Measurements from ENCODE around the gene TIAM2.

The TIAM2 gene

GRCh38 chr6:155129744-155130143 lies 134.6 kb downstream of the TIAM2 start:
- DNase-seq (ENCODE audit: low read depth in 2 of 2): no peak

- no peak for DNase-seq (ENCODE audit: low read depth in 2 of 2)
These were observed 135.2 kb downstream of the TIAM2 start for GRCh38 chr6:155130161-155130853.

DNA sequence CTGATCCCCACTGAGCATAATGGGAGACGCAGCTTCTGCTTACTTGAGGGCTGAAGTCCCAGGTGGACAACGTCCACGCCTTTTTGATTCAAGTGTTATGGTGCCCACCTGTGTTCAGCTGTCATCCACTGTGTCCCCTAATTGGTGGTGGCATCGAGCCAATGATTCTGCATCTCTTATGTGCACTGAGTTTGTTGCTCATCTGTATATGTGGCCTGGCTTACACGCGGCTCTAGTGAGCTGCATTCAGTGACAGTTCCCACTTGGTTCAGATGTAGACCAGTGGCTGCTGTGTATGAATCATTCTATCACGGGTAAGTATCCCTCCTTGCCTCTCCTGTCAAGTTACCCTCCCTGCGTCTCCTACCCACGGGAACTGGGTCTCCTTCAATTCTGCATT lies 137.5 kb downstream of the TIAM2 start:
- no peak for DNase-seq (ENCODE audit: low read depth in 2 of 2)

DNA sequence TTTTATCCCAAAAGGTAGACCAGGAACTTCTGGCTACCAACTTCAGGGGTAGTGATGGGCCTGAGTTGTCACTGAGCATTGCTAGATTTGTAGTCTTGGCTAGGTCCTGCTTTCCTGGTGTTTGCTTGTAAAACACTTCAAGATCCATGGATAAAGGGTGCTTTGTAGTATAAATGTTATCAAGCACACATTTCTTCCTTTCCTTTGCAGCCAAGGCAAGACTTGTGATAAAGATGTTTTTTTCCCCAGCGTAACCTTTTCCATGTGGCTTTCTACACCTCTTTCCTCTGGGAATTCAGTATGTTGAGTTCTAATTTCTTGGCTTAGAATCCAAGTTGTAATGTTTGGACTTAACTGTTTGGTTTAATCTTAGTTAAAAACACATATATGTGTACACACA lies 145.9 kb downstream of the TIAM2 start:
- no peak for DNase-seq (ENCODE audit: low read depth in 2 of 2)

DNA sequence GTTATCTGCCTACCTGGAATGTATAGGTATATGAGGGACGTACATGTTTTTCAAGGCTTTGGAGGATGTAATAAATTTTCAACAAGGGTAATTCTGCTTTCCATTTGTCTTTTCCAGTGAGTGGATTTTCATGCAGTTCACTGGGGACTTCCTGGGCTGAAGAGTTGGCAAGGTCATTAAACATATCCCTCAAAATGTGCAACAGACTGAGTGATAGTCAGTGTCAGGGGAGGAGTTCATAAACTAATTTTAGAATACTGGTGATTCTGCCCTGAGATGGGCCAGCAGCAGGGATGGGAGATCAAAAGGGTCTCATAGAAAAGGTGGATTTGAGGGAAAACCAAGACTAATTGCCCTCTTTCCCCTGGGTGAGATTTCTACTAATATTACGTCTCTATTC lies 146.4 kb downstream of the TIAM2 start:
- no peak for DNase-seq (ENCODE audit: low read depth in 2 of 2)

DNA sequence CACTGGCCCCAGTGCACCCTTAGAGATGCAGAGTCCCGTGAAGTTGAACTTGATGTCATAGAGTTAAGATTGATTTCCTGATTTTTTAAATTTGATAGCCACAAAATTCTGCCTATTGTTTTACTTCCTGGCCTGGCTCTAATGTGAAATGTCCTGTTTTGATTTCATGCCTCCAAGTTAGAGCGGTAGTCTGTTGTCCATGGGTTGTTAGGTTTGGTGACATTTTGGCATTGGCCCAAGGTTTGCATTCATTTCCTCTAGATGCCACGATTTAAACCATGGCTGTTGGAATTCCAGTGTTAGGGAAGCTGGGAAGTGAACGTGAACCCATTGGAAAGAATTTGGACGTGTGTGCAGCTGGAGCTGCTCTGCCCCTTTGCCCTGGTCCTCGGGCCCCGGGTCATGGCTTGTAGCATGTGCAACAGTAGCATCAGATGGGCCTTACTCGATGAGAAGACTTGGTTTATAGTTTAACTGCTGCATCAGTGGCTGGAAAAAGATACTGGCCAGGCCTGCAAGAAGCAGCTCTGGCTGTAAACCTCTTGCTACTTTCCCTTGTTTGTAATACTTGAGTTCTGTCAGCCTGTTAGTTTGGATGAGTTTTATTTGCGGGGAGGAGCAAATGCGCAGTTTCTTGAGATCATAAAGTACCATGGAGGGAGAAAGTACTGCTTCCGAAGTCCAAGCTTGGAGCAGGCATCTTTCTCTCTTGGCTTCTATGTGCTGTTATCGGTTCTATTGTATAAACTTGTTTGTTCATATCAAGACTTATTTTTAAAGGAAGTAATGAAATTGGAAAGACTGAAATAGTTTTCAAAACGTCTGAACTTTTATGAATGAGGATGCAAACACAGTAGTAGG lies 147.3 kb downstream of the TIAM2 start:
- no peak for DNase-seq (ENCODE audit: low read depth in 2 of 2)

DNA sequence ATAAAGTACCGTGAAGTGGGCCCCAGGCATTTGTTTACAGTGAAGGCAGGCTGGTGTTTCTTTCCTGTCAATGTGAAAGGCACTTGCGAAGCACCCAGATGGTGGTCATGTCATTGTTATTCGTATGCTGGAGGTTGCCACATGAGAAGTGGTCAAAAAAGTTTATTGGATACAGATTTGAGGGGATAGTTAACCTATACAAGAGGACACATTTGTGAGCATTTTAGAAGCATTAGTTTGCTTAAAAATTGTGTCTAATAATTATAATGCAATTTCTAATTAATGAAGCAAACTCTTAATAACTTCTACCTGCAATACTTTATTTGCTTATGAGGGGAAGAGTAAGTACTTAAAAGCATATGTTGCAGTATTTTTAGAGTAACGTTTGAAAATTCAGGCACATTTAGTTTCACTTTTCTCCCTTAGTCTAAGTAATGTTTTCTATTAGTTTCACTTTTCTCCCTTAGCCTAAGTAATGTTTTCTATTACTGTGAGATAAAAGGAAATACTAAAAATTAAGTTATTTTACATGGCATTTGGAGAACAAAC lies 148.0 kb downstream of the TIAM2 start:
- DNase-seq (ENCODE audit: low read depth in 2 of 2): no peak

- DNase-seq (ENCODE audit: low read depth in 2 of 2): no peak
These were observed 148.5 kb downstream of the TIAM2 start for GRCh38 chr6:155143578-155144106.

DNA sequence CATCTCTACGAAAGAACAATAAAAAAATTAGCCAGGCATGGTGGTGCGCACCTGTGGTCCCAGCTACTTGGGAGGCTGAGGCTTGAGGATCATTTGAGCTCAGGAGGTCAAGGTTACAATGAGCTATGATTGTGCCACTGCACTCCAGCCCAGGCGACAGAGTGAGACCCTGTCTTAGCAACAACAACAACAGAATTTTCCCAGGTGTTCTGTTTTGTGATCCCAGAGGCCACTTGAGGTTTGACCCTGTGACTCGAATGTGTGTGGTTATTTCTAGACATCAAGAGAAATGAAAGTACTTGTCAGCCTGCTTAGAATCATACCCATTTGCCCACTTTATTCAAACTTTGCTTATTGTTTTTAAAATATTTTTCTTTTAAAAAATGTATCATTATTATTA lies 151.1 kb downstream of the TIAM2 start:
- no peak for DNase-seq (ENCODE audit: low read depth in 2 of 2)

GRCh38 chr6:155147958-155148663 lies 153.0 kb downstream of the TIAM2 start:
- DNase-seq (ENCODE audit: low read depth in 2 of 2): no peak

DNA sequence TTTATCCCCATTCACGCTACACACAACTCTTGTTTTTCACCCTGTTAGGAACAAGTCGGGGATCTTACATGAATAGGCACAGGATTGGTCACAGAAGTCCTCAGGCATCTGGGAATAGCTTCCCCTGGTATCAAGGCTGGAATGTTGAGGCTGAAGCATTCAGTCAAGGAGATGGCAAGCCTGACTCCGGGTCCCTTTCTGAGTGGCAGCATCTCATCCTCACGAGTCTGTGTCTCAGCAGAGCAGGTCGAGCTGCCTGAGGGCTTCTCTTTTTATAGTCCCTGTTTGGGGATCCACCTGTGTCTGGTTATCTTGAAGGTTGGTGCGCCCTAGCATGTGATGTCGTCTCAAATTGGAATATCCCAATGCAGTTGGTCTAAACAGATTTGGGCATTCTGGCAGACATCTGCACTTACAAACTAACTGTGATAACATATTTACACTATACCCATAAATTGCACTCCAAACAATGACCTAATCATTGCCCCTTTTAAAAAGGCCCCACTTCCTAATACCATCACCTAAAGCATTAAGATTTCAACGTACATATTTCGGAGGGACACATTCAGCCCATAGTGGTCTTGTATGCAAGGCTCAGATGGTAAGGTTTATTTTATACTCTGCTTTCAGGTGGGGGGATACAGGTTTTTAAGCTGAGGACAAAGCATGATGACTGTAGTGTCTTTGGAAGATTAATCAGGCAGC lies 156.0 kb downstream of the TIAM2 start:
- no peak for DNase-seq (ENCODE audit: low read depth in 2 of 2)

DNA sequence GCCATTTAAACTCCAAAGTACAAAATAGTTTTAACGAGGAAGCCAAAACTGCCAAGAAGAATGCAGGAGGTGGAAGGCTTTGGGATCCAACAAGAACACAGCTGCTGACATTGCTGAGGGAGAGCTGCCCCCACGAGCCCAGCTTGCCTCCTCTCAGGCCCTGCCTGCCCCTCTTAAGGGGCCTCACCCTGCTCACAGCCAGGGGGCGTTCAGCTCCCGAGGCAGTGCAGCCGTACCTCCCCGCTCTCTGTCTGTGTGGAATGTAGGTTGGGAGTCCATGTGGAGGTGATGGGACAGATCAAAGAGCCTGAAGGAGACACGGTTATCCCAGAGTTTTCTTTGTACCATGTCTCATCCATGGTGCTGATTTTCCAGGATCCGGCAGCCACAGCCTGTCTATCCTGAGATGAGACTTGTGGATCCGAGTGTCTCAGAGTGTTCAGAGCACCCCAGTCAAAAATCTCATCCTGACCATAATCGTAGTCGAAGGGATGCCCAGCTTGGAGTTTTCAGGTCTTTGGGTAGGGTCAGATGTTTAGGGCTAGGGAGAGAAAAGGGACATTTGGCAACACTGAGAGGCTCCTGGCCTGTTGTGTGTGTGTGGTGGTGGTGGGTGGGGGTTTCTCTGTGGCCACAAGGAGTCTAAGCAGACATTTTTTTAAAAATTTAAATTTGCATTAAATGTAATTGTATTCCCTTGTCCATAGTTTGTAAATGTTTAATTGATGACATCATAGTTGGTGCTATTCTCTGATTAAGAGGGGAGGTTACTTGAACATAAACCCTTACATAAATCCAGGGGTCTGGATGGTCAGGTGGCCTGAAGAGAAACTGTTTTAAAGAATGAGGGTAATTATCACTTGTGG lies 157.3 kb downstream of the TIAM2 start:
- no peak for DNase-seq (ENCODE audit: low read depth in 2 of 2)

DNA sequence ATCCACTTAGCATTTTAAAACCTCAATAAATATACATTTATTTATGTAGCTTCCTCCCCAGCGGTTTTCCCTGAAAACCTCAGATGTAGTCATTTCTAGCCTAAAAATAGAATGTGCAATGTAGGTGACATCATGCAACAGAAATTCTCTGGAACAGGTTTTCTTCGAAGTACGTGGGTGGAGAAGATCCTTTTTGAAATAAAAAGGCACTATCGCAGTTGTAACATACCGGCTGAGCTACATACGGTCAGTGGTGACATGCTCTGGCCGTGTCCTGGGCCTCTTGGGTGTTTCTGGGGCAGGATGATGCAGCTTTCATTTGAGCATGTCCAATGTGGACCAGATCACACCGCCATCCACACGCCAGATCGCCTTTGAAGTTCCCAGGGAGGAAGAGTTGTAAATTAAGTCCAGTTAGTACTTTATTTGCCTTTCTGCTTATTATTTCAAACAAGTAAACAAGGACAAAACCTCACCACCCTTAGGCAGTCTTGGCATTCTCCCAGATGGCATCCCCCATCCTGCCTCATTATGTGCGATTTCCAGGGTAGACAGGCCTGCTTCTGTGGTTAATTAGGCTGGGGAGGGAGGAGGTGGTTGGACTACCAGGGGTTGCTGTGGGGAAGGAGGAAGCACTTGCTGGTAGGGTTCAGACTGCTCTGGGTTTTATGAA lies 159.2 kb downstream of the TIAM2 start:
- DNase-seq (ENCODE audit: low read depth in 2 of 2): no peak

DNA sequence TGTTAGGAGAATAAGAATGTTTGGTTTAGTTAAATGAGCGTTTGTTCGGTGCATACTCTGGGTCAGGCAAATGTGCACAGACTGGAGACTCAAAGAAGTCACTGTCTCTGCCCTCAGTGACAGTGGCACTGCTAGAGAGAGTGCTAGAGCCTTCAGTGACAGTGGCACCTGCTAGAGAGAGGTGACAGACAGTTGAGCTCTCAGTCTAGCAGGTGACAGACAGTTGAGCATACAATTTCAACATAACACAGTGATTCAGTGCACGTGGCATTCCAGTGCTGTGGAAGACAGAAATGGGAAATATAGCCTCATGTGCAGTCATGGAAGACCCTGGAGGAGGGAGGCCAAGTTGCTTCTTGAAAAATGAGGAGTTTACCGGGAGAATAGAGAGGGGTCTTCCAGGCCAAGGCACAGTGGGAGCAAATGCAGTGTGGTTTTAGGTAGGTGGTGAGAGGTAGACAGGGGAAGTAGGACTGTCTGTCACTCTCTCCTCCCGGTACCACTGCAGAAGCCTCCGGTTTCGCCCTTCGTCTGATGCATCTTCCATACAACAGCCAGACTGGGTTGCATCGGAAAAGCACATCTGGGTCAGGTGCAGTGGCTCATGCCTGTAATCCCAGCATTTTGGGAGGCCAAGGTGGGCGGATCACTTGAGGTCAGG lies 160.8 kb downstream of the TIAM2 start:
- DNase-seq (ENCODE audit: low read depth in 2 of 2): no peak

GRCh38 chr6:155157101-155157500 lies 162.0 kb downstream of the TIAM2 start:
- DNase-seq (ENCODE audit: low read depth in 2 of 2): no peak

GRCh38 chr6:155158030-155158843 lies 163.1 kb downstream of the TIAM2 start:
- DNase-seq (ENCODE audit: low read depth in 2 of 2): no peak

- no peak for DNase-seq (ENCODE audit: low read depth in 2 of 2)
These were observed 167.6 kb downstream of the TIAM2 start for GRCh38 chr6:155162682-155163081.

DNA sequence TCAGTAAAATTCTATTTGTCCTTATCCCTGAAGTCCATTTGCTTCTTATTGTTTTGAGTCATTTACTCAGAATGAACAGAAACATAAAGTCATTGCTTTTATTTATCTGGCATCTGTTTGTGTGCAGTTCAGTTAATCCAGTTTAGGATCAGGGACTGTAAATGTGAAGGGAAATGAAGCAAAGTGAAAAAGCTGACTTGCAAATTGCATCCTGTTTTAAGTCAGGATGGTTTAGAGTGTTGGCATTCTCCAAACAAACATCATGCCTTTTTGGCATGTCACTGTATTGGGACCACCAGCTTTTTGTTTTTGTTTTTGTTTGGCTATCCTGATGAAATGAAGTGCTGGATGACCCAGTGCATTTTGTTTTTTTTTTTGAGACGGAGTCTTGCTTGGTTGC lies 168.5 kb downstream of the TIAM2 start:
- no peak for DNase-seq (ENCODE audit: low read depth in 2 of 2)

All from stimulated activated CD4-positive, alpha-beta T cell treated with anti-CD3 and anti-CD28 coated beads, Interleukin-12 subunit alpha, Interleukin-12 subunit beta, amount 100 ng/mL, for 24 hours (primary cell).